Measurements from ENCODE around the gene MYO15A. TPM values are rescaled to one million over a fixed set of nuclear protein-coding genes. Genes with fewer than 3 reads are reported as not detected.

MYO15A gene
- total and polyA plus RNA-seq, 2 of the 4 experiments (the other 2 are of a cell fraction), result 0.18 to 1.1 TPM

- H3K4me2 ChIP-seq (ENCODE audit: low read depth, low read length), result peak overlapping the region; percentile 91
- peaks cover 18% of the 10 kb centered on the region for H3K4me1 ChIP-seq (ENCODE audit: control insufficient read depth, insufficient read depth, low read length)
- peak overlapping the region; percentile 86 for H3K9ac ChIP-seq (ENCODE audit: low read depth, low read length)
- H3K9me1 ChIP-seq (ENCODE audit: insufficient read depth, low read length), result peaks cover 18% of the 10 kb centered on the region
- H3K4me3 ChIP-seq (ENCODE audit: insufficient read depth, low read depth, low read length), result peak overlapping the region; percentile 75
- no peaks in the 10 kb centered on the region for H3K36me3 ChIP-seq (ENCODE audit: control insufficient read depth, insufficient read depth, low read length)
- H3K14ac ChIP-seq (replicated peaks; ENCODE audit: low read depth, low read length), result peak overlapping the region; percentile 90
- peak overlapping the region; percentile 68 for H2AK5ac ChIP-seq (ENCODE audit: low read depth, low read length)
- H3K4ac ChIP-seq (ENCODE audit: low read depth, low read length), result peak overlapping the region; percentile 42
- H4K20me1 ChIP-seq (ENCODE audit: insufficient read depth, low read length), result peaks cover 47% of the 10 kb centered on the region
- ChIA-PET POLR2A (ENCODE audit: unreplicated experiment) (no interaction called here), CTCF (no interaction called here)
- no peaks in the 10 kb centered on the region for H3K9me3 ChIP-seq (ENCODE audit: control insufficient read depth, insufficient read depth, low read length)
- no peak overlapping the region for H2BK15ac ChIP-seq (ENCODE audit: low read depth, low read length)
- in situ Hi-C loops (cut with MboI; ENCODE audit: low sequenced_read_pairs), result no loop called here
- ATAC-seq (ENCODE audit: low read depth) (peak; percentile 3; the same call in 1 of the 2 replicates), DNase-seq (peak; percentile 11)
- H3K56ac ChIP-seq (ENCODE audit: extremely low read depth, insufficient read depth, low read length), result peak overlapping the region; percentile 74
- H2AK9ac ChIP-seq (replicated peaks; ENCODE audit: low read depth, low read length, poor library complexity), result peak overlapping the region; percentile 98
- peak overlapping the region; percentile 95 for H2AFZ ChIP-seq (replicated peaks; ENCODE audit: low read length, poor library complexity)
- no peaks in the 10 kb centered on the region for H3K27me3 ChIP-seq (ENCODE audit: control insufficient read depth, insufficient read depth, low read length)
- peak overlapping the region; percentile 3; the same call in 1 of the 2 replicates for H3K18ac ChIP-seq (ENCODE audit: low read depth, low read length)
- peak overlapping the region; percentile 30; the same call in 1 of the 2 replicates for H2BK120ac ChIP-seq (ENCODE audit: low read depth, low read length)
- intact Hi-C loops (cut with micrococcal nuclease), result no loop called here
- peak overlapping the region; percentile 11; the same call in 1 of the 2 replicates for H4K5ac ChIP-seq (ENCODE audit: low read depth, low read length)
- H3K79me1 ChIP-seq (ENCODE audit: low read depth in 1 of 2, low read length in 2 of 2), result peaks cover 16 to 60% of the 10 kb centered on the region in 2 experiments
- dilution Hi-C loops (cut with HindIII; ENCODE audit: low sequenced_read_pairs, unreplicated experiment), result no loop called here
- 0% methylated on average over 2 of the region's 16 CpGs; no CpG with 5 or more reads in 1 of the 2 experiments for WGBS, 2 experiments (ENCODE audit: extremely low coverage in 2 of 2, insufficient read length in 1 of 2)
- peak overlapping the region; percentile 15 for H2BK5ac ChIP-seq (ENCODE audit: low read depth, low read length, poor library complexity, severe bottlenecking)
- peak overlapping the region; percentile 25 for H4K91ac ChIP-seq (ENCODE audit: insufficient read depth, low read depth, low read length)
- H3K23ac ChIP-seq (ENCODE audit: low read depth, low read length), result peak overlapping the region; percentile 81
- peak overlapping the region in 1 of 2 experiments; percentile 16; a peak in 2 of 4 replicates for H4K8ac ChIP-seq (ENCODE audit: low read depth in 2 of 2, low read length in 2 of 2)
- H3K27ac ChIP-seq (ENCODE audit: insufficient read depth, low read length), result peak overlapping the region; percentile 71
- no TSS peak for BruUV-seq (replicated peaks)
- no peak overlapping the region for H2BK20ac ChIP-seq (ENCODE audit: low read depth, low read length)
- TF ChIP-seq POLR2A (IDR thresholded peaks at IDR 0.05; ENCODE audit: low read depth, low read length) (no peak), RAD21 (IDR thresholded peaks at IDR 0.05; ENCODE audit: low read length) (no peak), RCOR1 (IDR thresholded peaks at IDR 0.05; ENCODE audit: insufficient replicate concordance, low read length) (no peak), CHD1 (IDR thresholded peaks at IDR 0.05; ENCODE audit: low read depth, low read length) (no peak), CTCF (conservative IDR thresholded peaks at IDR 0.05; ENCODE audit: low read depth, low read length) (no peak), NFE2L2 (IDR thresholded peaks at IDR 0.05; ENCODE audit: low read depth, low read length) (no peak), MAFK (IDR thresholded peaks at IDR 0.05; ENCODE audit: low read depth, low read length) (no peak), RFX5 (IDR thresholded peaks at IDR 0.05; ENCODE audit: low read depth, low read length) (no peak), CEBPB (IDR thresholded peaks at IDR 0.05; ENCODE audit: low read depth, low read length) (no peak), ELK1 (IDR thresholded peaks at IDR 0.05; ENCODE audit: borderline replicate concordance, low read depth, low read length) (no peak), BHLHE40 (IDR thresholded peaks at IDR 0.05; ENCODE audit: low read depth, low read length) (no peak), MAZ (IDR thresholded peaks at IDR 0.05; ENCODE audit: borderline replicate concordance, low read depth, low read length) (no peak), MXI1 (IDR thresholded peaks at IDR 0.05; ENCODE audit: borderline replicate concordance, low read depth, low read length) (no peak), FOS (IDR thresholded peaks at IDR 0.05; ENCODE audit: low read depth, low read length) (no peak)
- TF ChIP-seq, protein P1, sequence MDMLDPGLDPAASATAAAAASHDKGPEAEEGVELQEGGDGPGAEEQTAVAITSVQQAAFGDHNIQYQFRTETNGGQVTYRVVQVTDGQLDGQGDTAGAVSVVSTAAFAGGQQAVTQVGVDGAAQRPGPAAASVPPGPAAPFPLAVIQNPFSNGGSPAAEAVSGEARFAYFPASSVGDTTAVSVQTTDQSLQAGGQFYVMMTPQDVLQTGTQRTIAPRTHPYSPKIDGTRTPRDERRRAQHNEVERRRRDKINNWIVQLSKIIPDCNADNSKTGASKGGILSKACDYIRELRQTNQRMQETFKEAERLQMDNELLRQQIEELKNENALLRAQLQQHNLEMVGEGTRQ (IDR thresholded peaks at IDR 0.05; ENCODE audit: low read depth, low read length), result no peak
Observed at GRCh38 chr17:18226284-18226945, 117.9 kb downstream of the MYO15A start.
